ENCODE results near the gene SLC23A3. TPM values are rescaled to one million over a fixed set of nuclear protein-coding genes. Genes with fewer than 3 reads are reported as not detected.

The SLC23A3 gene
- total RNA-seq (2014; rRNA removed; shearing (Covaris generic)) (2.7 and 4.0 TPM in 2 replicates), total RNA-seq (2022) (3.1 and 6.7 TPM in 2 replicates), Bru-seq, nascent RNA (percentile 54 among the genes with signal in this experiment), BruChase-seq, experiment 1, labeled RNA remaining after a 6-hour chase (percentile 79 among the genes with signal in this experiment), BruChase-seq, experiment 2, labeled RNA remaining after a 2-hour chase (percentile 70 among the genes with signal in this experiment)
- long read RNA-seq = 0 reads

- BruUV-seq (replicated peaks) = no TSS peak
- DNase-seq (ENCODE audit: low spot score) = no peak
- no peak for TF ChIP-seq EZH2phosphoT487 (IDR thresholded peaks at IDR 0.05; ENCODE audit: borderline replicate concordance, low read depth, low read length)
- no peak for TF ChIP-seq CTCF (conservative IDR thresholded peaks at IDR 0.05; ENCODE audit: low read length)
- Histone ChIP-seq H3K4me2 (ENCODE audit: low read length) (no peak within 1 kb of the TSS), H3K4me3 (ENCODE audit: low read depth, low read length, poor library complexity, severe bottlenecking) (no peak within 1 kb of the TSS), H3K9me2 (ENCODE audit: insufficient read depth, low read length) (no peaks in the 10 kb centered on the region), H3K79me2 (ENCODE audit: insufficient read depth, low read depth, low read length) (no peaks in the 10 kb centered on the region), H3K4me1 (ENCODE audit: insufficient read depth, low read length, poor library complexity, severe bottlenecking) (no peaks in the 10 kb centered on the region), H3K27ac (ENCODE audit: low read depth, low read length, poor library complexity, severe bottlenecking) (no peak within 1 kb of the TSS), H2AFZ (ENCODE audit: low read length) (no peak within 1 kb of the TSS), H3K9me3 (ENCODE audit: low read length) (no peaks in the 10 kb centered on the region), H3K36me3 (ENCODE audit: insufficient read depth, low read length) (peaks cover 49% of the 10 kb centered on the region), H4K20me1 (ENCODE audit: insufficient read depth, low read length) (no peaks in the 10 kb centered on the region)
- ChIA-PET CTCF (ENCODE audit: unreplicated experiment) (no interaction called here), POLR2A (no interaction called here)
- intact Hi-C loops (cut with micrococcal nuclease; ENCODE audit: unreplicated experiment) = no loop called here
Observed at GRCh38 chr2:219169930-219170654, at the start of gene SLC23A3. Gene SLC23A3, minus strand, starts transcription at chr2:219170029. Its CDS starts 45 bp downstream, at chr2:219169984.

- no peaks in the 10 kb centered on the region for H3K9me3 ChIP-seq (ENCODE audit: low read length)
- no peak for DNase-seq (ENCODE audit: low spot score)
- H4K20me1 ChIP-seq (ENCODE audit: insufficient read depth, low read length) = no peaks in the 10 kb centered on the region
- TSS peak; percentile 49 for BruUV-seq (replicated peaks)
- CTCF ChIA-PET (ENCODE audit: unreplicated experiment) = interaction anchor here (0.5 kb wide), 1 partner anchor 11 kb away, joined by 5 read pairs; the partner anchor contains the start of genes ANKZF1 and ATG9A
- H3K9me2 ChIP-seq (ENCODE audit: insufficient read depth, low read length) = no peaks in the 10 kb centered on the region
- peaks cover 10% of the 10 kb centered on the region for H3K4me1 ChIP-seq (ENCODE audit: insufficient read depth, low read length, poor library complexity, severe bottlenecking)
- peak within 1 kb of the TSS; percentile 56; the same call in 1 of the 2 replicates for H3K4me2 ChIP-seq (ENCODE audit: low read length)
- H3K79me2 ChIP-seq (ENCODE audit: insufficient read depth, low read depth, low read length) = no peaks in the 10 kb centered on the region
- H3K4me3 ChIP-seq (ENCODE audit: low read depth, low read length, poor library complexity, severe bottlenecking) = no peak within 1 kb of the TSS
- TF ChIP-seq CTCF (conservative IDR thresholded peaks at IDR 0.05; ENCODE audit: low read length) = no peak
- TF ChIP-seq EZH2phosphoT487 (IDR thresholded peaks at IDR 0.05; ENCODE audit: borderline replicate concordance, low read depth, low read length) = no peak
- H3K36me3 ChIP-seq (ENCODE audit: insufficient read depth, low read length) = peaks cover 45% of the 10 kb centered on the region
- intact Hi-C loops (cut with micrococcal nuclease; ENCODE audit: unreplicated experiment) = no loop called here
- POLR2A ChIA-PET = no interaction called here
- no peak within 1 kb of the TSS for H3K27ac ChIP-seq (ENCODE audit: low read depth, low read length, poor library complexity, severe bottlenecking)
- H2AFZ ChIP-seq (ENCODE audit: low read length) = no peak within 1 kb of the TSS
Observed at GRCh38 chr2:219218732-219219701, 49.2 kb upstream of the SLC23A3 start, which contains the start of gene ABCB6. Gene ABCB6, minus strand, starts transcription at chr2:219218958. Its CDS starts 285 bp downstream, at chr2:219218673.

Data from OCI-LY7 (cell line).